Natural killer cell (primary cell): ENCODE measurements around the gene SHROOM1. TPM values are rescaled to one million over a fixed set of nuclear protein-coding genes. Genes with fewer than 3 reads are reported as not detected.

Source experiments
- ATAC-seq, 3 donors: fragments of 150-1000 bp in 2 of 3; fragments of 200-7000 bp in 1 of 3; cut with Tn5 transposase; 1 replicate in 1 of 3; 2 replicates in 2 of 3; pipeline ENCODE4 v1.10.0; 2021; ENCODE audit warnings: mild to moderate bottlenecking in 2 of 3, moderate library complexity in 2 of 3
- DNase-seq, 2 donors: peaks; one replicate each; pipeline versions ENCODE4 v3.0.0 to v3.0.0-alpha.2; 2013 to 2021; ENCODE audit warnings: mixed read lengths in 1 of 2
- H3K27ac ChIP-seq: one replicate; pipeline ENCODE4 v1.5.1; 2013; ENCODE audit warnings: mild to moderate bottlenecking, low read length
- H3K27me3 ChIP-seq: one replicate; pipeline ENCODE4 v1.6.1; 2013; ENCODE audit warnings: low read length; ENCODE audit not compliant: control insufficient read depth, insufficient read depth
- H3K36me3 ChIP-seq: one replicate; pipeline ENCODE4 v1.6.1; 2013; ENCODE audit warnings: low read length; ENCODE audit not compliant: control insufficient read depth, insufficient read depth
- H3K4me1 ChIP-seq: one replicate; pipeline ENCODE4 v1.6.1; 2013; ENCODE audit warnings: low read length; ENCODE audit not compliant: control insufficient read depth, insufficient read depth
- H3K4me3 ChIP-seq: one replicate; pipeline ENCODE4 v1.5.1; 2013; ENCODE audit warnings: low read length
- H3K9me3 ChIP-seq: one replicate; pipeline ENCODE4 v1.6.1; 2013; ENCODE audit warnings: low read length; ENCODE audit not compliant: control insufficient read depth, insufficient read depth
- H3K27ac Mint-ChIP-seq, 2 donors: one replicate each; pipeline ENCODE4 v1.8.0; 2022; ENCODE audit warnings: mild to moderate bottlenecking in 2 of 2, mixed read lengths in 2 of 2, moderate library complexity in 1 of 2
- H3K27me3 Mint-ChIP-seq, 2 donors: one replicate each; pipeline ENCODE4 v1.8.0; 2022; ENCODE audit warnings: low read depth in 2 of 2, mixed read lengths in 2 of 2
- H3K36me3 Mint-ChIP-seq: one replicate; pipeline ENCODE4 v1.8.0; 2022; ENCODE audit warnings: mixed read lengths
- H3K4me1 Mint-ChIP-seq, 2 donors: one replicate each; pipeline ENCODE4 v1.8.0; 2022; ENCODE audit warnings: mixed read lengths in 2 of 2
- H3K4me3 Mint-ChIP-seq: one replicate; pipeline ENCODE4 v1.8.0; 2022; ENCODE audit warnings: mild to moderate bottlenecking, moderate library complexity, mixed read lengths
- H3K9me3 Mint-ChIP-seq, 2 donors: one replicate each; pipeline ENCODE4 v1.8.0; 2022; ENCODE audit warnings: mixed read lengths in 2 of 2
- CTCF ChIP-seq: fragments of 200-600 bp; IDR thresholded peaks from one replicate; pipeline ENCODE4 v1.8.0; 2022; ENCODE audit warnings: antibody characterized with exemption
- WGBS: methylation state at CpG from one replicate; pipeline ENCODE4 v1.1.7; 2013; ENCODE audit warnings: missing lambda C conversion rate; ENCODE audit not compliant: insufficient coverage; 5-methylcytosine and 5-hydroxymethylcytosine counted together
- intact Hi-C: fragments of 100-400 bp; cut with micrococcal nuclease; formaldehyde crosslinking; loops from one replicate; pipeline ENCODE4 v1.14.2; 2022
- total RNA-seq, 4 donors: library from RNA; stranded (reverse); fragments of 120-200 nt in 1 of 4; gene quantifications; one replicate each; pipeline versions ENCODE4 v1.2.3 to v1.2.4, GENCODE V29; 2013 to 2022

Gene SHROOM1
- 1 to 10 TPM in 1 of 3 donors, under 1 TPM in 2; 0.82 to 3.5 (median 0.85) TPM for total RNA-seq
- 0.72 TPM for total RNA-seq (2013)

GRCh38 chr5:132830436-132831094 is at the start of gene SHROOM1:
TSS of gene SHROOM1 (minus strand) at chr5:132830647. CDS start at chr5:132826140, 4,507 bp downstream.
- DNase-seq (peak in 1 of 2 donors; percentile 44), ATAC-seq (peak; percentile 31 to 58 (median 49))
- Mint-ChIP-seq H3K27ac (peak within 1 kb of the TSS in 1 of 2 donors; percentile 85), H3K4me1 (peaks cover 6 to 19% of the 10 kb centered on the region in 2 donors), H3K27me3 (peaks cover 36 to 43% of the 10 kb centered on the region in 2 donors), H3K36me3 (no peaks in the 10 kb centered on the region), H3K4me3 (peak within 1 kb of the TSS; percentile 92), H3K9me3 (no peaks in the 10 kb centered on the region)
- no peaks in the 10 kb centered on the region for H3K9me3 ChIP-seq
- H3K27me3 ChIP-seq, result peaks cover 17% of the 10 kb centered on the region
- 7% methylated on average over 78 of the region's 78 CpGs for WGBS
- no peak for TF ChIP-seq CTCF
- H3K4me1 ChIP-seq, result peaks cover 18% of the 10 kb centered on the region
- H3K4me3 ChIP-seq, result peak within 1 kb of the TSS; percentile 30
- intact Hi-C loops, result loop anchor here (1.0 kb wide), 1 partner anchor 53 kb away; no protein-coding TSS in a partner anchor
- no peak within 1 kb of the TSS for H3K27ac ChIP-seq
- H3K36me3 ChIP-seq, result no peaks in the 10 kb centered on the region

GRCh38 chr5:132877938-132878337 is 47.5 kb upstream of the SHROOM1 start:
- H3K4me1 ChIP-seq, result no peaks in the 10 kb centered on the region
- H3K27me3 ChIP-seq, result no peaks in the 10 kb centered on the region
- Mint-ChIP-seq H3K9me3 (no peaks in the 10 kb centered on the region), H3K36me3 (peaks cover 2% of the 10 kb centered on the region), H3K27me3 (no peaks in the 10 kb centered on the region), H3K4me3 (no peak overlapping the region), H3K4me1 (no peaks in the 10 kb centered on the region), H3K27ac (no peak overlapping the region)
- no peak for DNase-seq
- H3K4me3 ChIP-seq, result no peak overlapping the region
- H3K36me3 ChIP-seq, result peaks cover 59% of the 10 kb centered on the region
- no peak overlapping the region for H3K27ac ChIP-seq
- H3K9me3 ChIP-seq, result no peaks in the 10 kb centered on the region
- 100% methylated on average over 3 of the region's 3 CpGs for WGBS
- no peak for TF ChIP-seq CTCF
- ATAC-seq, result no peak
- intact Hi-C loops, result no loop called here

- ATAC-seq, result no peak
- Histone ChIP-seq H3K27ac (no peak overlapping the region), H3K27me3 (no peaks in the 10 kb centered on the region), H3K4me1 (no peaks in the 10 kb centered on the region), H3K9me3 (no peaks in the 10 kb centered on the region), H3K4me3 (no peak overlapping the region), H3K36me3 (peaks cover 56% of the 10 kb centered on the region)
- no peak for DNase-seq
- intact Hi-C loops, result no loop called here
- Mint-ChIP-seq H3K4me1 (no peaks in the 10 kb centered on the region), H3K27ac (no peak overlapping the region), H3K27me3 (no peaks in the 10 kb centered on the region), H3K4me3 (no peak overlapping the region), H3K9me3 (no peaks in the 10 kb centered on the region), H3K36me3 (no peaks in the 10 kb centered on the region)
- TF ChIP-seq CTCF, result no peak
- 87% methylated on average over 2 of the region's 2 CpGs for WGBS
Measured at GRCh38 chr5:132877466-132877865, 47.0 kb upstream of the SHROOM1 start.
